B cell (primary cell): ENCODE measurements around the gene CNOT1.

ENCODE experiments used
- EZH2 ChIP-seq: IDR thresholded peaks from 2 replicates; pipeline ENCODE4 v1.6.1; 2012; ENCODE audit warnings: borderline replicate concordance, low read depth, mild to moderate bottlenecking, moderate library complexity, low read length; ENCODE audit not compliant: insufficient read depth, poor library complexity, severe bottlenecking
- TF ChIP-seq, protein P1 (sequence below): fragments of 200-600 bp; IDR thresholded peaks from one replicate; pipeline ENCODE4 v1.8.0; 2022; ENCODE audit warnings: antibody characterized with exemption, mild to moderate bottlenecking

GRCh38 chr16:58510776-58511628 is 118.6 kb downstream of the CNOT1 start:
- TF ChIP-seq, protein P1, sequence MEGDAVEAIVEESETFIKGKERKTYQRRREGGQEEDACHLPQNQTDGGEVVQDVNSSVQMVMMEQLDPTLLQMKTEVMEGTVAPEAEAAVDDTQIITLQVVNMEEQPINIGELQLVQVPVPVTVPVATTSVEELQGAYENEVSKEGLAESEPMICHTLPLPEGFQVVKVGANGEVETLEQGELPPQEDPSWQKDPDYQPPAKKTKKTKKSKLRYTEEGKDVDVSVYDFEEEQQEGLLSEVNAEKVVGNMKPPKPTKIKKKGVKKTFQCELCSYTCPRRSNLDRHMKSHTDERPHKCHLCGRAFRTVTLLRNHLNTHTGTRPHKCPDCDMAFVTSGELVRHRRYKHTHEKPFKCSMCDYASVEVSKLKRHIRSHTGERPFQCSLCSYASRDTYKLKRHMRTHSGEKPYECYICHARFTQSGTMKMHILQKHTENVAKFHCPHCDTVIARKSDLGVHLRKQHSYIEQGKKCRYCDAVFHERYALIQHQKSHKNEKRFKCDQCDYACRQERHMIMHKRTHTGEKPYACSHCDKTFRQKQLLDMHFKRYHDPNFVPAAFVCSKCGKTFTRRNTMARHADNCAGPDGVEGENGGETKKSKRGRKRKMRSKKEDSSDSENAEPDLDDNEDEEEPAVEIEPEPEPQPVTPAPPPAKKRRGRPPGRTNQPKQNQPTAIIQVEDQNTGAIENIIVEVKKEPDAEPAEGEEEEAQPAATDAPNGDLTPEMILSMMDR, result no peak
- no peak for TF ChIP-seq EZH2
